H54 (cell line): ENCODE results near the gene IRX6.

Experiments used
- DNase-seq: peaks from one replicate; pipeline ENCODE4 v3.0.0; 2011; ENCODE audit warnings: low spot score, mixed read lengths; ENCODE audit not compliant: insufficient read length
- FAIRE-seq: peaks from 3 replicates; lab custom pipeline; 2011; peaks lifted over from hg19 to GRCh38; lab: Jason Lieb, UNC
- POLR2A ChIP-seq: IDR thresholded peaks from 2 replicates; pipeline ENCODE4 v1.6.1; 2011; ENCODE audit warnings: low read depth, mild to moderate bottlenecking, low read length

IRX6 gene

GRCh38 chr16:55359946-55360345 lies 35.9 kb downstream of the IRX6 start:
- DNase-seq (no peak), FAIRE-seq (no peak)
- TF ChIP-seq POLR2A, result no peak

DNA sequence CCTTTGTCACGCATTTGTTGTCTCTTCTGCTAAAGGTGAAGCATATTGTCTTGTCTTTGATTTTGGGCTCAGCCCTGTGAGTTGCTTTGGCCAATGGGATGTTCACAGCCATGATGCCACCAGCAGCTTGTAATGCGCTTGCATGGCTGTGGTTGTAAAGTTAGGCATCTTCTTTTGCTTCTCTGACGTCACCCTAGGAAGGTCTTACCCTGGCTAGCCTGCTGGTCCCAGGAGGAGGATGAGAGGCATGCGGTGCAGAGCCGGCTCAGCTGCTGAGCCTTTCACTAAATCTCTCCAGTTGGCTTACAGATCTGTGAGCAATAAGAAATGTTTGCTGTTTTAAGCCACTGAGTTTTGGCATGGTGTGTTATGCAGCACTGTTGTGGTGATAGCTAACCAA lies 40.8 kb downstream of the IRX6 start:
- FAIRE-seq (no peak), DNase-seq (no peak)
- no peak for TF ChIP-seq POLR2A

DNA sequence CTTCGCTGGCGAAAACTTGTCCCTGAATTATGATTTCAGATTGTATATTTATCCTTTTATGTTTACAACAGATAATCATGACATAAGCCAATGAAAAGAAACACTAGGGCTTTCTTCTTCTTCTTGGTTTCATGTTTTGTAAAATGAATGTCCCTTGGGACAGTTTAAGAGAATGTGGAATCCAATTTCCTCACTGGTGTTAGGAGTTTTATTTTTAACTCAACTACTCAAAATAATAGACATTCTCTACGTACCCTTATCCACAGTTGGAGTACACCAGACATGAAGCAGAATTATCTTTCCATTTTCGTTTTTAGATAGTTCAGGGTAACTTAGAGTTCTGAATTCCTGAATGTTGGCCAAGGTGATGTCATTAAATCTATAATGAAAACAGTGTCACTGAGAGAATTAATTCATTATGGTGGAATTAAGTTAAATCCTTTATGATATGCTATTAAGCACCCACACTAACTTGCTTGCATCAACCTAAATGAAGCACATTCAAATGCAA lies 43.4 kb downstream of the IRX6 start:
- no peak for DNase-seq
- no peak for FAIRE-seq
- no peak for TF ChIP-seq POLR2A

- no peak for TF ChIP-seq POLR2A
- no peak for FAIRE-seq
- DNase-seq, result no peak
Observed at GRCh38 chr16:55367866-55368603, 44.0 kb downstream of the IRX6 start.

GRCh38 chr16:55369151-55369550 lies 45.1 kb downstream of the IRX6 start:
- FAIRE-seq, result no peak
- no peak for DNase-seq
- no peak for TF ChIP-seq POLR2A

GRCh38 chr16:55370762-55371482 lies 46.9 kb downstream of the IRX6 start:
- no peak for FAIRE-seq
- no peak for TF ChIP-seq POLR2A
- peak; percentile 23 for DNase-seq

DNA sequence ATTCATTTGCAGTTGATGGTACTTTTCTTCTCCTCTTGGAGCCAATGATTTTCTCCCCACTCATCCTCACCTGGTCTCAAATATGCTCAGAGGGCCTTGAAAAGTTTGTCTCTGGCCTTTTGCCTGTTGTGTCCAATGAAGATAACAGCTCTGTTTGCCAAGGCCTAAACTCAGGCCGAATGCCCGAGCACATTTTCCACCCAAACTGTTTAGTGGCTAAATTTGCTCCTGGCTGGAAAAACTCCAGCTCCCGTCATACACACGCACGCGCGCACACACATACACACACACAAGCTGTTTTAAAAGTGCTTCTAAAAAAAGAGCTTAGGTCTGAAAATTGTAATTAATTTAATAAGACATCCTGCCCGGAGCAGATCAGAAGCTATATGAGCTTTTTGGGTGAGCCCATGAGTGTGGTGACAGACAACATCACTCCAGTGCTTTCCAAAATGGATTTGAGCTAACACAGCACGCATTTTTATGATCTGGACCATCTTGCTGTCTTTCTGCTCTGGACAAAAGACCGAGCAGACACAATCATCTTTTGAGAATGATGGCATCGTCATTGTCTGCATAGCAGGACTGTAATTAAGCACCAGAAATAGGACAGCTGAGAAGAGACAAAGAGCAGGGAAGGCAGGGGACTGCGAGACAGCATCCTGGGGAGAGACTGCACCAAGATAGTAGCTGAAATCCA lies 48.9 kb downstream of the IRX6 start:
- FAIRE-seq (no peak), DNase-seq (no peak)
- TF ChIP-seq POLR2A, result no peak

GRCh38 chr16:55373489-55373832 lies 49.5 kb downstream of the IRX6 start:
- TF ChIP-seq POLR2A, result no peak
- FAIRE-seq (no peak), DNase-seq (no peak)

DNA sequence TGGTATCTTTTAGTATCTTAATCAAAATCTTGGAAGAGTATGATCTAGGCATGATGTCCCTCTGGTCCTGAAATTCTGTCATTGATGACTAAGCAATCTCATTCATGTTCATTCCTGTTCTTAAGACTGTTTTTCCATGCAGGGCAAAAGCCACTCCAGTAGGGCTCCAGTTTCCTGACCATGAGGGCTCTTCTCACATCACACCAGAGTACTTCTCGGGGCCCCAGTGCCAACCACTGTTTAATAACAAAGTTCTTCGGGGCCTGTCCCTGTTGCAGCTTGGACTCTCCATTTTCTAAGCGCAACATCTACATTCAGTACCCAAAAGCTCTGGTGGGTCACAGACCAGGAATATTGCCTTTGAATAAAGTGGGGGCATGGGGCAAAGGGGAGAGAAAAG lies 52.0 kb downstream of the IRX6 start:
- no peak for TF ChIP-seq POLR2A
- FAIRE-seq (no peak), DNase-seq (no peak)

GRCh38 chr16:55376567-55377167 lies 52.7 kb downstream of the IRX6 start:
- TF ChIP-seq POLR2A, result no peak
- FAIRE-seq (no peak), DNase-seq (no peak)

GRCh38 chr16:55377840-55378239 lies 53.8 kb downstream of the IRX6 start:
- TF ChIP-seq POLR2A, result no peak
- FAIRE-seq (no peak), DNase-seq (no peak)

GRCh38 chr16:55378616-55379015 lies 54.6 kb downstream of the IRX6 start:
- DNase-seq, result no peak

GRCh38 chr16:55379371-55379770 lies 55.4 kb downstream of the IRX6 start:
- no peak for TF ChIP-seq POLR2A
- FAIRE-seq, result no peak
- DNase-seq, result no peak

More at GRCh38 chr16:55378616-55379015, 54.6 kb downstream of the IRX6 start:
- TF ChIP-seq POLR2A, result no peak
- no peak for FAIRE-seq
